GM20000 (cell line): ENCODE measurements around the gene CAPN8.

Experiments
- DNase-seq: peaks from one replicate; pipeline ENCODE4 v3.0.0; 2012; ENCODE audit warnings: low spot score
- CTCF ChIP-seq: IDR thresholded peaks from 2 replicates; pipeline ENCODE4 v1.5.1; 2012; ENCODE audit warnings: mild to moderate bottlenecking, control low read depth; ENCODE audit errors: extremely low read depth, missing control alignments

The CAPN8 gene

GRCh38 chr1:223500560-223501425, 164.7 kb downstream of the CAPN8 start:
- no peak for DNase-seq
- no peak for TF ChIP-seq CTCF

GRCh38 chr1:223496883-223497282, 168.6 kb downstream of the CAPN8 start:
- no peak for DNase-seq
- no peak for TF ChIP-seq CTCF

GRCh38 chr1:223494926-223495645, 170.4 kb downstream of the CAPN8 start:
- no peak for DNase-seq
- TF ChIP-seq CTCF: no peak

GRCh38 chr1:223492044-223492443, 173.5 kb downstream of the CAPN8 start:
- TF ChIP-seq CTCF: no peak
- DNase-seq: no peak
